ENCODE measurements around the gene TNFRSF4. TPM values are rescaled to one million over a fixed set of nuclear protein-coding genes. Genes with fewer than 3 reads are reported as not detected.

TNFRSF4 gene
- total RNA-seq, 4 donors from 2014 or later, result 1.5 to 4.5 (median 3.2) TPM

- H3K4me3 ChIP-seq (replicated peaks in 1 of 3), result no peak overlapping the region
- H3K27ac ChIP-seq, result no peak overlapping the region
- no peak for DNase-seq
- TF ChIP-seq POLR2A (IDR thresholded peaks at IDR 0.05), result no peak
- no peak for TF ChIP-seq CTCF (IDR thresholded peaks at IDR 0.05)
- no peaks in the 10 kb centered on the region for H3K9me3 ChIP-seq
- H3K4me1 ChIP-seq, result no peaks in the 10 kb centered on the region
- intact Hi-C loops (cut with DNase I), result no loop called here
- H3K27me3 ChIP-seq, result no peaks in the 10 kb centered on the region
- WGBS, 2 donors, result 80 to 86% methylated on average over 26 of the region's 26 CpGs
- peaks cover 34 to 44% of the 10 kb centered on the region in 2 donors for H3K36me3 ChIP-seq
Measured at GRCh38 chr1:1259951-1260600, 46.1 kb upstream of the TNFRSF4 start.

GRCh38 chr1:1259540-1259939 lies 45.6 kb upstream of the TNFRSF4 start:
- peaks cover 38 to 44% of the 10 kb centered on the region in 2 donors for H3K36me3 ChIP-seq

GRCh38 chr1:1259119-1259488 lies 45.2 kb upstream of the TNFRSF4 start:
- no peaks in the 10 kb centered on the region for H3K4me1 ChIP-seq
- 90 to 95% methylated on average over 22 of the region's 22 CpGs for WGBS, 2 donors
- no peak for DNase-seq

More at GRCh38 chr1:1259540-1259939, 45.6 kb upstream of the TNFRSF4 start:
- intact Hi-C loops (cut with DNase I), result no loop called here
- Histone ChIP-seq H3K27me3 (no peaks in the 10 kb centered on the region), H3K4me3 (replicated peaks in 1 of 3) (no peak overlapping the region), H3K27ac (no peak overlapping the region), H3K9me3 (no peaks in the 10 kb centered on the region), H3K4me1 (no peaks in the 10 kb centered on the region)
- 97 to 99% methylated on average over 18 of the region's 18 CpGs for WGBS, 2 donors
- no peak for DNase-seq
- TF ChIP-seq POLR2A (IDR thresholded peaks at IDR 0.05) (no peak), CTCF (IDR thresholded peaks at IDR 0.05) (no peak)

GRCh38 chr1:1256956-1257871 lies 43.3 kb upstream of the TNFRSF4 start:
- TF ChIP-seq POLR2A (IDR thresholded peaks at IDR 0.05) (no peak), CTCF (IDR thresholded peaks at IDR 0.05) (no peak)
- Histone ChIP-seq H3K27ac (no peak overlapping the region), H3K36me3 (peaks cover 34 to 42% of the 10 kb centered on the region in 2 donors), H3K4me3 (replicated peaks in 1 of 3) (no peak overlapping the region), H3K4me1 (no peaks in the 10 kb centered on the region), H3K9me3 (no peaks in the 10 kb centered on the region), H3K27me3 (no peaks in the 10 kb centered on the region)
- no peak for DNase-seq
- WGBS, 2 donors, result 92 to 95% methylated on average over 30 of the region's 31 CpGs
- intact Hi-C loops (cut with DNase I), result no loop called here

More at GRCh38 chr1:1259119-1259488, 45.2 kb upstream of the TNFRSF4 start:
- Histone ChIP-seq H3K9me3 (no peaks in the 10 kb centered on the region), H3K4me3 (replicated peaks in 1 of 3) (no peak overlapping the region), H3K36me3 (peaks cover 42 to 48% of the 10 kb centered on the region in 2 donors), H3K27ac (no peak overlapping the region), H3K27me3 (no peaks in the 10 kb centered on the region)
- intact Hi-C loops (cut with DNase I), result no loop called here
- no peak for TF ChIP-seq POLR2A (IDR thresholded peaks at IDR 0.05)
- no peak for TF ChIP-seq CTCF (IDR thresholded peaks at IDR 0.05)

DNA sequence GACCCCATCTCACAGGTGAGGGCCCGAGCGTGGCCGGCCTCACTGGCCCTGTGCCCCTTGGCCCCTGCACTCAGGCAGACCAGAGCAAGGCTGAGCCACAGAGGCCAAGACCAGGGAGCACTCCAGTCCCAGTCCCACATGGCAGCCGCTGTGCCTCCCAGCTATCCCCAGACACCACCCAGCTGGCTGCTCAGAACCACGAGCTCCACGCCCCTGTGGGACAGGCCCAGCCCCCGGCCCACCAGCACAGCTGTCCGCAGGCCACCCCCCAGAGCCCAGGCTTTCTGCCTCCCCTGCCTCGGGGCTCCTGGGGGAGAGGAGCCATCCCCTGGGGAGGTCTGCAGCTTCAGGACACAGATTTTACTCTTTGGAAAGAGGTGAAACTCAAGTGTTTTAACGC lies 41.7 kb upstream of the TNFRSF4 start:
- Histone ChIP-seq H3K36me3 (peaks cover 26 to 32% of the 10 kb centered on the region in 2 donors), H3K4me3 (replicated peaks in 1 of 3) (no peak overlapping the region), H3K9me3 (no peaks in the 10 kb centered on the region), H3K27ac (no peak overlapping the region), H3K4me1 (no peaks in the 10 kb centered on the region), H3K27me3 (no peaks in the 10 kb centered on the region)
- DNase-seq, result no peak
- WGBS, 2 donors, result 95 to 96% methylated on average over 9 to 10 of the region's 10 CpGs
- intact Hi-C loops (cut with DNase I), result no loop called here
- TF ChIP-seq CTCF (IDR thresholded peaks at IDR 0.05), result no peak

Measured in thyroid gland (tissue), 4 donors.